ENCODE data around the gene CD59. TPM values are rescaled to one million over a fixed set of nuclear protein-coding genes. Genes with fewer than 3 reads are reported as not detected.
"Not testable (repeated sequence)": the region's sequence is repeated elsewhere in the genome, so short reads cannot be mapped to it uniquely, and the experiment has no call there.

Gene CD59
- total RNA-seq, 1 experiment from 2014 or later: 90.3 TPM

- DNase-seq (ENCODE audit: low spot score): no peak
Measured at GRCh38 chr11:33743291-33743690, 7.1 kb upstream of the CD59 start.

- DNase-seq (ENCODE audit: low spot score): peak; percentile 49
Measured at GRCh38 chr11:33742249-33742851, 6.1 kb upstream of the CD59 start.

DNA sequence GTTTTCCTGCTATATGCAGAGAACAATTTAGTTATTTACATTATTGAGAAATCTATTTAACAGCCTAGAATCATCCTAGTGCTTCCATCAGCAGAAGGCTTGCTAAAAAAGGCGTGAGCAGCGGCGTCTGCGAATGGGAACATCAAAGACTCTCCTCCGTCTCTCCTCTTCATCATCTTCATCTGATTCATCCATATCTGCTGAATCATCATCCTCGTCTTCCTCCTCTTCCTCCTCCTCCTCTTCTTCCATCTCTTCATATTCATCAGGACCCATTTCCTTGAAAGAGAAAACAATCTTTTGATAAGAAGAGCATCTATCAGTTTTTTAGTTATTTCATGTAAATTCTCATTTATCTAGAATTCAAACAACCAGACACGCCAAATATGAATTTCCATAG, 5.6 kb upstream of the CD59 start:
- DNase-seq (ENCODE audit: low spot score): no peak

GRCh38 chr11:33737362-33737821, 1.2 kb upstream of the CD59 start:
- DNase-seq (ENCODE audit: low spot score): no peak

GRCh38 chr11:33735271-33736147, 714 bp downstream of the CD59 start:
- DNase-seq (ENCODE audit: low spot score): peak; percentile 74

GRCh38 chr11:33734441-33735270, 1.6 kb downstream of the CD59 start:
- peak; percentile 47 for DNase-seq (ENCODE audit: low spot score)

GRCh38 chr11:33733980-33734379, 2.2 kb downstream of the CD59 start:
- DNase-seq (ENCODE audit: low spot score): peak; percentile 23

DNA sequence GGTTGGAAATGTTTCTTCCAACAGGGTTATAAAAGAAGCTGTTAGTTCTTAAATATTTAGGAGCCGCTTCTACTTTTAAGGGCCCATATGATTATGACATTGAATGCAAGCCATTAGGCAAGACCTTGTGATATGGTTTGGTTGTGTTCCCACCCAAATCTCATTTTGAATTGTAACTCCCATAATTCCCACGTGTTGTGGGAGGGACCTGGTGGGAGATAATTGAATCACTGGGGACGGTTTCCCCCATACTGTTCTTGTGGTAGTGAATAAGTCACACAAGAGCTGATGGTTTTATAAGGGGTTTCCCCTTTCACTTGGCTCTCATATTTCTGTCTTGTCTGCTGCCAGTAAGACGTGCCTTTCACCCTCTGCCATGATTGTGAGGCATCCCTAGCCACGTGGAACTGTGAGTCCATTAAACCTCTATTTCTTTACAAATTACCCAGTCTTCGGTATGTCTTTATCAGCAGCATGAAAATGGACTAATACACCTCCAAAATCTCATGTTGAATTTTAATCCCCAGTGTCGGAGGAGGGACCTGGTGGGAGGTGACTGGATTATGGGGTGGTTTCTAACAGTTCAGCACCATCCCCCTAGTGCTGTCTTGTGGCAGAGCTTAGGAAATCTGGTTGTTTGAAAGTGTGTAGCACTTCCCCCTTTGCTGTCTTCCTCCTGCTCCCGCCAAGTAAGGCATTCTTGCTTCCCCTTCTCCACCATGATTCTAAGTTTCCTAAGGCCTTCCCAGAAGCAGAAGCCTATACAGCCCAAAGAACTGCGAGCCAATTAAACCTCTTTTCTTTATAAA, 4.3 kb downstream of the CD59 start:
- DNase-seq (ENCODE audit: low spot score): no peak

- DNase-seq (ENCODE audit: low spot score): no peak
Measured at GRCh38 chr11:33730716-33731115, 5.5 kb downstream of the CD59 start.

- DNase-seq (ENCODE audit: low spot score): not testable (repeated sequence)
Measured at GRCh38 chr11:33729072-33729664, 7.1 kb downstream of the CD59 start.

DNA sequence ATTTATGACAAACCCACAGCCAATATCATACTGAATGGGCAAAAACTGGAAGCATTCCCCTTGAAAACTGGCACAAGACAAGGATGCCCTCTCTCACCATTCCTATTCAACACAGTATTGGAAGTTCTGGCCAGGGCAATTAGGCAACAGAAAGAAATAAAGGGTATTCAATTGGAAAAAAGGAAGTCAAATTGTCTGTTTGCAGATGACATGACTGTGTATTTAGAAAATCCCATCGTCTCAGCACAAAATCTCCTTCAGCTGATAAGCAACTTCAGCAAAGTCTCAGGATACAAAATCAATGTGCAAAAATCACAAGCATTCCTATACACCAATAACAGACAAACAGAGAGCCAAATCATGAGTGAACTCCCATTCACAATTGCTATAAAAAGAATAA, 8.7 kb downstream of the CD59 start:
- not testable (repeated sequence) for DNase-seq (ENCODE audit: low spot score)

- no peak for DNase-seq (ENCODE audit: low spot score)
Measured at GRCh38 chr11:33725496-33725895, 10.7 kb downstream of the CD59 start.

DNA sequence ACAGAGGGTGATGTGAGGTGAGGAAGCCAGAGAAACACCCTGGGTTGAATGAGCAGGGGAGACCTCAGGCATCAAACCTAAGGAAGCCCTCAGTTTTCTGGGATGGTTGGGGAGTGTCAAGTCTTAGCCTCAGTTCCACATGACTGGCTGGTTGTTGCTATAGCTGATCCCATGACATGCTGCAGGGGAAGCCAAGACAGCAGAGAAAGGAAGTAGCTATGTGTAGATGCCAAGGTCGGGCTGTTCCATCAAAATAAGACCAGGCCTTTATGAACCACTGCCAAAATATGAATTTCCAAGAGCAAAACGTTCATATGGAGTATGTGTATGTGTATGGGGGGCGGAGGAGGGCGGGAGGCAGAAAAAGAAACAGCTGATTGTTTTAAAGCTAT, 11.6 kb downstream of the CD59 start:
- no peak for DNase-seq (ENCODE audit: low spot score)

DNA sequence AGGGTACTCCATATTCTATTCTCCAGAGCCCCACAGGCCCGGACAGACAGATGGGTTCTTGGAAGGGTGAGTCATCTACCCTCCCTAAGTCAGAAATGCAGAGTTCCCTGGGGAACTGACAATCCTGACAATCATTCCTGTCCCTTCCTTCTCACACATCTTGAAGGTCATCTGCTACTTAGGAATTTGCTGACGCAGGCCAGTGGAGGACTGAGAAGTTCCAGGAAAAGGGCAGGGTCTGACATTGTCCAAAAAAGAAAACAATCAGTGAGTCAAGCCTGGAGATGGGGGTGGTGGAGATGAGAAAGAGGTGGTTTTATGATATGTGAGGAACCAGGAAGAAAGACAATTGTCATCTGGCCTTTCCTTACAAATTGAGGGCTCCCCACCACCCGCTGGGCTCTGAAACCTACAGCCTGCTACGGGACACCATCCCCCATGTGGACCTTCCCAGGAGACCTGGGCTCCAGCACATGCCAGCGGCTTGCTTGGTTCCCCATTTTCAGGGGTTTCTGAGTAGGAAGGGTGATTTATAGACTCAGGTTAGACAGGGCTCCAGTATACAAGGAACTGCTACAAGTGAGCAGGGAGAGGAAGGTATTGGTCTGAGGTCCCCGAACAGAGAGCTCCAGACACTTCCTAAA, 12.9 kb downstream of the CD59 start:
- DNase-seq (ENCODE audit: low spot score): no peak

DNA sequence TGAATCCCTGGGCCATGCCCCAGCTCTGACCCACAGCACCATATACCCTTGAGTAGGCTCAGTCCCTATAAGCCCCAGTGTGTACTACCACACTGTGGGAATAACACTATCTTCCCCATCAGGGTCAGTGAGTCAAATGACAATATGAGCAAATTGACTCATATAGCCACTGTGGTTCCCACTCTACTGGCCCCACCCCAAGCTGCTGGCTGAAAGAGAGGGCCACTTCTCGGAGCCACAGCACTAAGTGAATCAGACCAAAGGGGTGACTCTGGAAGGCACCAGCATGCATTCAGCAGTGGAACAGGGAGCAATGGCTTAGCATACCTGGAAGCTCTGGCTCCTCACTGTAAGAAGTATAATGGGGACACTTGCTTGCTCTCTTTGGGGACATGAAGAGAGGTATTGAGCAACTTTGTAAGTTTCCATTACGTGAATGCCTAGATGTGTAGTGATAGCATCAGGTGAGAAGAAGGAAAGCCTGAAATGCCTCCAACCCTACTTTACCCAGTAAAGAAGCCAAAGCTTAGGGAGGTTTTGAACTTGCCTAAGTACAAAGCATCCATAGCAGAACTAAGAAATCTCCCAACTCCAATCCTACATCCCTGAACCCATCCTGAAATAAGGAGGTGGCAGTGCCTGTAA, 13.5 kb downstream of the CD59 start:
- DNase-seq (ENCODE audit: low spot score): no peak

DNA sequence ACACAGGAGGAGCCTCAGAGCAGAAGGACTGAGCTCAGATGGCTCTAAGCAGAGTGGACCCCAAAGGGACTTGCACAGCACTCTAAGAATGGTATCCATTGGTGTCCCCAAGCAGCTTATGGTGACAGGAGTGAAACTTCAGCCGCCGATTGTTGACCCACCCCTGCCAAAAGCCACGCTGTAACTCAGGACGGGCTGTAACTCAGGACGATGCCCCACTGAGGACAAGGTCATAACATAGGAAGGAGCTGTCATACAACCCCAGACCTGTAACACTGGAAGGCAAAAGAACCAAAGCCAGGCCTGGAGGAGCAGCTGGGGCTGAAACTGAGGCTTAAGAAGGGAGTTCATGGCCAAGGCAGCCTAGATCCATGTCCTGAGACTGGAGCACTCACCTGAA, 14.2 kb downstream of the CD59 start:
- no peak for DNase-seq (ENCODE audit: low spot score)

DNA sequence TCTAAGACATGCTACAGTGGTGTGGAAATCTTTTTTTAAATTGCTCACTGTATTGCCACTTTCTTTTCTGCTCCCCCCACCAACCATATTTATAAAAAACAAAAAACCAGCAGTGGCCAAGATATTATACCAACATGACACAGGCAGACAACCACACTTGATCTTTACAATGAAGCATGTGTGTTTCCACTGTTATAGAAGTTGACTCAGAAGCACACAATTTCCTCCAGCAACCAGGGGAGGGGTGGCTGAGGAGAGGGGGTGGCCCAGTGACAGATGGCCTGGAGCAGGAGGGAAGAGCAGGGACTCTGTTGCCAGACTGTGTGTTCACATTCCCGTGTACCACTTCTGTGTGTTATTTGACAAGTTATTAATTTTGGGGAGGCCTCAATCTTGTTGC, 14.8 kb downstream of the CD59 start:
- DNase-seq (ENCODE audit: low spot score): no peak

GRCh38 chr11:33719587-33719986, 16.6 kb downstream of the CD59 start:
- no peak for DNase-seq (ENCODE audit: low spot score)

DNA sequence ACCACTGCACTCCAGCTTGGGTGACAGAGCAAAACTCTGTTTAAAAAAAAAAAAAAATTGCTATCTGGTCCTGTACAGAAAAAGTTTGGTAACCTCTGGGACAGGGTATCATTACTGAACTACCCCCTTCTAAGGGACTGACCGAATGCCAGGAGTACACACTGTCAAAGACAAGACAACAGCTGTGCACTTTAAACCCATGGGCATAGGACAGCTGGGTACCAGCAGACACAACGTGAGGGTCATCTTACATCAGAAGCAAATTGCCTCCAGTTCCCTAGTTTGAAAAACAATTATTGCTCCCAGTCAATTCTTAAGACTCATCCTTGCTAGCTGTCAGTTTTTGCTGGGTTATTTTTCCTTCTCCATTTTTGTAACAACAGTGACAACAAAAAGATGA, 17.8 kb downstream of the CD59 start:
- DNase-seq (ENCODE audit: low spot score): no peak

- DNase-seq (ENCODE audit: low spot score): no peak
Measured at GRCh38 chr11:33716243-33716642, 20.0 kb downstream of the CD59 start.
